Stomach (tissue), 19 donors: ENCODE measurements around the gene GVQW3. TPM values are rescaled to one million over a fixed set of nuclear protein-coding genes. Genes with fewer than 3 reads are reported as not detected.
A peak's percentile ranks its signal among the peaks of the same experiment; 100 is the strongest.

Experiments used
- DNase-seq, 2 donors: peaks; one replicate each; pipeline versions ENCODE4 v3.0.0 to v3.0.0-alpha.2; 2013 to 2019
- H3K27ac ChIP-seq, 5 donors: fragments of 200-600 bp in 4 of 5; sonication (generic) in 4 of 5; one replicate each; pipeline ENCODE4 v1.5.1; 2013 to 2019; ENCODE audit warnings: mild to moderate bottlenecking in 1 of 5, moderate library complexity in 1 of 5
- H3K27me3 ChIP-seq, 3 donors: fragments of 200-600 bp; sonication (generic); one replicate each; pipeline ENCODE4 v1.5.1; 2017 to 2019; ENCODE audit warnings: mixed run types in 1 of 3
- H3K36me3 ChIP-seq, 4 donors: fragments of 200-600 bp; sonication (generic); 1 replicate in 3 of 4; 2 replicates in 1 of 4; pipeline ENCODE4 v1.5.1; 2016 to 2019
- H3K4me1 ChIP-seq, 4 donors: fragments of 200-600 bp; sonication (generic); one replicate each; pipeline ENCODE4 v1.5.1; 2016 to 2019
- H3K4me3 ChIP-seq, 4 donors: fragments of 200-600 bp; sonication (generic) in 3 of 4; one replicate each; pipeline ENCODE4 v1.5.1; 2016 to 2019; ENCODE audit warnings: mild to moderate bottlenecking in 1 of 4
- H3K9me3 ChIP-seq, 4 donors: fragments of 200-600 bp; sonication (generic); one replicate each; pipeline ENCODE4 v1.5.1; 2016 to 2019
- CTCF ChIP-seq, 7 experiments: fragments of 450-650 bp in 4 of 7; fragments of 200-600 bp in 3 of 7; sonication (generic) in 3 of 7; IDR thresholded peaks; one replicate each; pipeline ENCODE4 v1.5.1; 2016 to 2019; ENCODE audit warnings: antibody characterized with exemption in 7 of 7, control low read depth in 2 of 7, mild to moderate bottlenecking in 1 of 7
- EP300 ChIP-seq: sonication (generic); formaldehyde crosslinking; IDR thresholded peaks from one replicate; pipeline ENCODE4 v1.6.1; 2017; ENCODE audit warnings: antibody characterized with exemption
- POLR2A ChIP-seq, 4 donors: fragments of 450-650 bp; IDR thresholded peaks; one replicate each; pipeline ENCODE4 v1.6.1; 2016; ENCODE audit warnings: antibody characterized with exemption in 4 of 4, control low read depth in 2 of 4, mild to moderate bottlenecking in 1 of 4, moderate library complexity in 1 of 4
- POLR2AphosphoS5 ChIP-seq, 3 donors: sonication (generic); formaldehyde crosslinking; IDR thresholded peaks; one replicate each; pipeline ENCODE4 v1.6.1; 2016; ENCODE audit warnings: antibody characterized with exemption in 3 of 3
- WGBS, 5 donors: extraction: QIAGEN DNeasy Blood & Tissue Kit in 3 of 5; methylation state at CpG; one replicate each; pipeline versions ENCODE4 v1.1.5 to v1.1.7; 2013 to 2018; 5-methylcytosine and 5-hydroxymethylcytosine counted together
- intact Hi-C: fragments of 100-400 bp; cut with DNase I; formaldehyde crosslinking; loops from one replicate; pipeline ENCODE4 v1.15.1; 2023; ENCODE audit warnings: low total_unique reads
- long read RNA-seq, 10 donors: transcript quantifications; one replicate each; lab custom pipeline, GENCODE V29; 2026
- polyA plus RNA-seq, 3 donors: library from polyadenylated mRNA; stranded (reverse); fragments of 200-250 nt; gene quantifications; one replicate each; pipeline ENCODE4 v1.2.3, GENCODE V29; 2013
- total RNA-seq, 5 donors: library from RNA; depleted of rRNA; stranded (reverse); fragments of >200 nt; gene quantifications; one replicate each; pipeline versions ENCODE4 v1.1.0 to v1.2.3, GENCODE V29; 2014 to 2016
- donor health status: healthy with polysubstance abuse.
- donor health status: Bipolar disorder and iron deficiency.
- donor health status: healthy.

Gene GVQW3
- 10 to 100 TPM in 2 of 5 donors, 1 to 10 TPM in 2, not detected in 1; 2.0 to 24.1 (median 8.7) TPM for total RNA-seq
- under 1 TPM; 0.15 to 0.95 (median 0.50) TPM for polyA plus RNA-seq
- long read RNA-seq, donor 1, partial matches to known transcripts: 0 of 1 reads
- long read RNA-seq, donor 1, other reads (novel, unspliced or antisense): 0 of 1 reads
- long read RNA-seq, donor 2, partial matches to known transcripts: 0 of 3 reads
- long read RNA-seq, donor 2, other reads (novel, unspliced or antisense): 0 of 3 reads
- long read RNA-seq, donor 3: 0 reads
- long read RNA-seq, donor 4: 0 reads
- long read RNA-seq, donor 5, partial matches to known transcripts: 0 of 3 reads
- long read RNA-seq, donor 5, other reads (novel, unspliced or antisense): 0 of 3 reads
- long read RNA-seq, donor 6, transcript GVQW3-203 (1 exons, 2,462 nt): major isoform, 7 of 7 reads
- long read RNA-seq, donor 6, partial matches to known transcripts: 0 of 7 reads
- long read RNA-seq, donor 6, other reads (novel, unspliced or antisense): 0 of 7 reads
- long read RNA-seq, donor 7, partial matches to known transcripts: 0 of 3 reads
- long read RNA-seq, donor 7, other reads (novel, unspliced or antisense): 0 of 3 reads
- long read RNA-seq, donor 8, partial matches to known transcripts: 0 of 2 reads
- long read RNA-seq, donor 8, other reads (novel, unspliced or antisense): 0 of 2 reads
- long read RNA-seq, donor 9, partial matches to known transcripts: 0 of 2 reads
- long read RNA-seq, donor 9, other reads (novel, unspliced or antisense): 0 of 2 reads
- long read RNA-seq, donor 10, partial matches to known transcripts: 0 of 2 reads
- long read RNA-seq, donor 10, other reads (novel, unspliced or antisense): 0 of 2 reads

GRCh38 chr11:76380977-76381719 lies at the start of gene GVQW3, which contains the start of gene THAP12:
Gene GVQW3, plus strand, starts transcription at chr11:76381323. Its CDS starts 506 bp downstream, at chr11:76381829.
Gene THAP12, minus strand, starts transcription at chr11:76381132. Its CDS starts 296 bp downstream, at chr11:76380836.
- intact Hi-C loops: no loop called here
- DNase-seq: peak; percentile 98 to 100
- peak within 1 kb of the TSS; percentile 94 to 99 (median 99) for H3K4me3 ChIP-seq
- H3K9me3 ChIP-seq: no peaks in the 10 kb centered on the region
- whole genome bisulfite sequencing, 5 donors: 0% methylated on average over 30 to 69 of the region's 69 CpGs
- H3K27ac ChIP-seq: peak within 1 kb of the TSS; percentile 79 to 96 (median 91)
- TF ChIP-seq EP300: no peak
- no peak for TF ChIP-seq POLR2A (IDR thresholded peaks at IDR 0.05)
- TF ChIP-seq POLR2AphosphoS5 (IDR thresholded peaks at IDR 0.05): peak; percentile 83 to 97 (median 85)
- TF ChIP-seq CTCF (IDR thresholded peaks at IDR 0.05): peak in 1 of 7 experiments; percentile 20
- no peaks in the 10 kb centered on the region for H3K36me3 ChIP-seq
- H3K27me3 ChIP-seq: no peaks in the 10 kb centered on the region
- peaks cover 26 to 64% (median 47%) of the 10 kb centered on the region in 4 donors for H3K4me1 ChIP-seq

GRCh38 chr11:76334826-76335389 lies 46.2 kb upstream of the GVQW3 start:
- no peaks in the 10 kb centered on the region for H3K27me3 ChIP-seq
- no peak for DNase-seq
- intact Hi-C loops: no loop called here
- H3K4me3 ChIP-seq: no peak overlapping the region
- H3K36me3 ChIP-seq: no peaks in the 10 kb centered on the region
- TF ChIP-seq POLR2AphosphoS5 (IDR thresholded peaks at IDR 0.05) (no peak), CTCF (IDR thresholded peaks at IDR 0.05) (no peak), POLR2A (IDR thresholded peaks at IDR 0.05) (no peak), EP300 (no peak)
- 85 to 100% (median 98%) methylated on average over 5 of the region's 5 CpGs for WGBS, 5 donors
- no peaks in the 10 kb centered on the region for H3K4me1 ChIP-seq
- peaks cover 2 to 15% (median 8%) of the 10 kb centered on the region in 4 donors for H3K9me3 ChIP-seq
- no peak overlapping the region for H3K27ac ChIP-seq

- Histone ChIP-seq H3K27ac (no peak overlapping the region), H3K4me3 (no peak overlapping the region), H3K27me3 (no peaks in the 10 kb centered on the region), H3K9me3 (peaks cover 2 to 15% (median 8%) of the 10 kb centered on the region in 4 donors), H3K36me3 (no peaks in the 10 kb centered on the region), H3K4me1 (no peaks in the 10 kb centered on the region)
- no peak for TF ChIP-seq POLR2AphosphoS5 (IDR thresholded peaks at IDR 0.05)
- intact Hi-C loops: no loop called here
- DNase-seq: no peak
Measured at GRCh38 chr11:76335842-76336241, 45.3 kb upstream of the GVQW3 start.

GRCh38 chr11:76336597-76336996 lies 44.5 kb upstream of the GVQW3 start:
- no peaks in the 10 kb centered on the region for H3K4me1 ChIP-seq
- H3K36me3 ChIP-seq: no peaks in the 10 kb centered on the region
- H3K27ac ChIP-seq: no peak overlapping the region
- TF ChIP-seq EP300 (no peak), CTCF (IDR thresholded peaks at IDR 0.05) (no peak), POLR2A (IDR thresholded peaks at IDR 0.05) (no peak), POLR2AphosphoS5 (IDR thresholded peaks at IDR 0.05) (no peak)
- peaks cover 2 to 15% (median 8%) of the 10 kb centered on the region in 4 donors for H3K9me3 ChIP-seq
- H3K27me3 ChIP-seq: no peaks in the 10 kb centered on the region
- WGBS, 5 donors: 83 to 87% (median 85%) methylated on average over 2 of the region's 2 CpGs
- DNase-seq: no peak
- H3K4me3 ChIP-seq: no peak overlapping the region
- intact Hi-C loops: no loop called here
